CD14-positive monocyte (primary cell): Measurements from ENCODE around the gene ISCA2. TPM values are rescaled to one million over a fixed set of nuclear protein-coding genes. Genes with fewer than 3 reads are reported as not detected.

Experiments used
- DNase-seq, 3 donors: peaks; one replicate each; pipeline ENCODE4 v3.0.0-alpha.2; 2011 to 2022
- H2AFZ ChIP-seq: 2 replicates; pipeline ENCODE4 v1.6.0; 2012; ENCODE audit warnings: mild to moderate bottlenecking, low read depth, low read length, inconsistent platforms; ENCODE audit not compliant: insufficient read depth, poor library complexity, severe bottlenecking
- H3K27ac ChIP-seq, 2 donors: 1 replicate in 1 of 2; 2 replicates in 1 of 2; pipeline ENCODE4 v1.5.1; 2012 to 2013; ENCODE audit warnings: low read length in 2 of 2, control low read depth in 1 of 2, inconsistent platforms in 1 of 2, low read depth in 1 of 2, mild to moderate bottlenecking in 1 of 2
- H3K27me3 ChIP-seq, 2 donors: one replicate each; pipeline versions ENCODE4 v1.6.0 to v1.6.1; 2011 to 2013; ENCODE audit warnings: low read length in 2 of 2; ENCODE audit not compliant: control insufficient read depth in 2 of 2, insufficient read depth in 2 of 2
- H3K36me3 ChIP-seq, 2 donors: replicated peaks in 1 of 2; 1 replicate in 1 of 2; 2 replicates in 1 of 2; pipeline versions ENCODE4 v1.5.1 to v1.6.1; 2012 to 2013; ENCODE audit warnings: low read length in 2 of 2, control low read depth in 1 of 2, inconsistent platforms in 1 of 2, mild to moderate bottlenecking in 1 of 2; ENCODE audit not compliant: insufficient read depth in 2 of 2, control insufficient read depth in 1 of 2
- H3K4me1 ChIP-seq, 2 donors: 1 replicate in 1 of 2; 2 replicates in 1 of 2; pipeline versions ENCODE4 v1.5.1 to v1.6.1; 2012 to 2013; ENCODE audit warnings: low read length in 2 of 2, control low read depth in 1 of 2, inconsistent platforms in 1 of 2, mild to moderate bottlenecking in 1 of 2, moderate library complexity in 1 of 2; ENCODE audit not compliant: insufficient read depth in 2 of 2, control insufficient read depth in 1 of 2
- H3K4me2 ChIP-seq: replicated peaks from 2 replicates; pipeline ENCODE3; 2012; ENCODE audit warnings: low read length, moderate library complexity, mild to moderate bottlenecking; ENCODE audit not compliant: poor library complexity, severe bottlenecking; ENCODE audit errors: extremely low read depth
- H3K4me3 ChIP-seq, 3 experiments: fragments of 200-600 bp in 1 of 3; sonication (generic) in 1 of 3; replicated peaks in 1 of 3; 1 replicate in 2 of 3; 2 replicates in 1 of 3; pipeline ENCODE4 v1.5.1; 2011 to 2013; ENCODE audit warnings: low read length in 3 of 3, mild to moderate bottlenecking in 3 of 3, control low read depth in 2 of 3, low read depth in 2 of 3, inconsistent platforms in 1 of 3, moderate library complexity in 1 of 3
- H3K79me2 ChIP-seq: 2 replicates; pipeline ENCODE4 v1.6.0; 2012; ENCODE audit warnings: mild to moderate bottlenecking, control low read depth, inconsistent platforms, low read length, moderate library complexity; ENCODE audit not compliant: insufficient read depth
- H3K9ac ChIP-seq: 2 replicates; pipeline ENCODE4 v1.6.0; 2017; ENCODE audit warnings: low read length, mild to moderate bottlenecking; ENCODE audit not compliant: insufficient read depth, poor library complexity, severe bottlenecking
- H3K9me3 ChIP-seq, 2 donors: replicated peaks in 1 of 2; 1 replicate in 1 of 2; 2 replicates in 1 of 2; pipeline versions ENCODE4 v1.5.1 to v1.6.1; 2012 to 2013; ENCODE audit warnings: low read length in 2 of 2, control low read depth in 1 of 2; ENCODE audit not compliant: control insufficient read depth in 1 of 2, insufficient read depth in 1 of 2
- H4K20me1 ChIP-seq: 2 replicates; pipeline ENCODE4 v1.6.0; 2012; ENCODE audit warnings: mild to moderate bottlenecking, low read length, control low read depth, moderate library complexity; ENCODE audit not compliant: insufficient read depth
- H3K27ac Mint-ChIP-seq, 7 donors: one replicate each; pipeline ENCODE4 v1.8.0; 2020; ENCODE audit warnings: mild to moderate bottlenecking in 7 of 7, mixed read lengths in 7 of 7, moderate library complexity in 6 of 7, inconsistent platforms in 2 of 7
- H3K27me3 Mint-ChIP-seq, 3 donors: one replicate each; pipeline ENCODE4 v1.8.0; 2021 to 2022; ENCODE audit warnings: low read depth in 3 of 3, mild to moderate bottlenecking in 3 of 3, mixed read lengths in 3 of 3, moderate library complexity in 3 of 3, inconsistent platforms in 1 of 3
- H3K36me3 Mint-ChIP-seq, 2 donors: one replicate each; pipeline ENCODE4 v1.8.0; 2020; ENCODE audit warnings: mixed read lengths in 2 of 2, inconsistent platforms in 1 of 2, mild to moderate bottlenecking in 1 of 2
- H3K4me1 Mint-ChIP-seq: one replicate; pipeline ENCODE4 v1.8.0; 2020; ENCODE audit warnings: mild to moderate bottlenecking, mixed read lengths
- H3K4me3 Mint-ChIP-seq, 2 donors: one replicate each; pipeline ENCODE4 v1.8.0; 2020; ENCODE audit warnings: mild to moderate bottlenecking in 2 of 2, mixed read lengths in 2 of 2, moderate library complexity in 1 of 2
- H3K9me3 Mint-ChIP-seq, 7 donors: one replicate each; pipeline ENCODE4 v1.8.0; 2020 to 2022; ENCODE audit warnings: mixed read lengths in 7 of 7, mild to moderate bottlenecking in 6 of 7, moderate library complexity in 6 of 7, inconsistent platforms in 2 of 7
- WGBS: methylation state at CpG from one replicate; pipeline ENCODE4 v1.1.5; 2013; ENCODE audit warnings: missing lambda C conversion rate; ENCODE audit not compliant: insufficient coverage; 5-methylcytosine and 5-hydroxymethylcytosine counted together
- intact Hi-C, 2 donors: fragments of 100-400 bp; cut with micrococcal nuclease; formaldehyde crosslinking; loops; one replicate each; pipeline versions ENCODE4 v1.15.0 to v1.15.1; 2023
- polyA plus RNA-seq, 3 donors: library from polyadenylated mRNA; depleted of rRNA in 1 of 3; unstranded in 2 of 3; stranded (reverse) in 1 of 3; fragments of 300-500 nt in 2 of 3; fragments of >200 nt in 1 of 3; fragmentation: Illumina TruSeq in 2 of 3; gene quantifications; 1 replicate in 2 of 3; 2 replicates in 1 of 3; pipeline ENCODE4 v1.2.3, GENCODE V29; 2012 to 2021
- TF ChIP-seq, protein P1 (sequence below): fragments of 200-600 bp; IDR thresholded peaks from one replicate; pipeline ENCODE4 v1.8.0; 2022; ENCODE audit warnings: antibody characterized with exemption, mild to moderate bottlenecking

Gene ISCA2
- polyA plus RNA-seq, 3 donors: 6.1 to 61.7 (median 55.9) TPM

DNA sequence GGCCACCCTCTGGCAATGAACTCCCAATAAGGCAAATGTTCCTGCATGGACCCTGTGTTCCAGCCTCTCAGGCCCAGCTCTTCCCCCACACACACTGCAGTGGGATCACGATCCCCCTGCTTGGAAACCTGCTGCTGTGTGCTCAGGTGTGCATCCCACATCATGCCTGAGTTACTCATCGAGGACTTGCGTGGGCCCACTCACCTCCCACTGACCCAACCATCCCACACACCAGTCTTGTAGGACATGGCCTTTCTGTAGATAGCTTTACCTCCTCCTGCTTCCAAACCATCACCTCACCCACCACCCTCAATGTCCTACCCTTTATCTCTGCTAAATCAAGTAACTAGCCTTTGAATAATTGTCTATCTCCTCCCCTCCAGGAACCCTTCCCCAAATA lies 25.1 kb upstream of the ISCA2 start:
- peaks cover 17 to 43% of the 10 kb centered on the region in 2 donors for H3K36me3 Mint-ChIP-seq
- peak overlapping the region in 1 of 7 donors; percentile 60 for H3K27ac Mint-ChIP-seq
- no peaks in the 10 kb centered on the region for H3K9me3 ChIP-seq
- no peaks in the 10 kb centered on the region for H3K27me3 ChIP-seq
- peaks cover 8% of the 10 kb centered on the region for H3K4me1 Mint-ChIP-seq
- no peak for DNase-seq
- intact Hi-C loops: loop anchor here in 1 of 2 donors (5.0 kb wide), 1 partner anchor 114 kb away; no protein-coding TSS in a partner anchor
- TF ChIP-seq, protein P1, sequence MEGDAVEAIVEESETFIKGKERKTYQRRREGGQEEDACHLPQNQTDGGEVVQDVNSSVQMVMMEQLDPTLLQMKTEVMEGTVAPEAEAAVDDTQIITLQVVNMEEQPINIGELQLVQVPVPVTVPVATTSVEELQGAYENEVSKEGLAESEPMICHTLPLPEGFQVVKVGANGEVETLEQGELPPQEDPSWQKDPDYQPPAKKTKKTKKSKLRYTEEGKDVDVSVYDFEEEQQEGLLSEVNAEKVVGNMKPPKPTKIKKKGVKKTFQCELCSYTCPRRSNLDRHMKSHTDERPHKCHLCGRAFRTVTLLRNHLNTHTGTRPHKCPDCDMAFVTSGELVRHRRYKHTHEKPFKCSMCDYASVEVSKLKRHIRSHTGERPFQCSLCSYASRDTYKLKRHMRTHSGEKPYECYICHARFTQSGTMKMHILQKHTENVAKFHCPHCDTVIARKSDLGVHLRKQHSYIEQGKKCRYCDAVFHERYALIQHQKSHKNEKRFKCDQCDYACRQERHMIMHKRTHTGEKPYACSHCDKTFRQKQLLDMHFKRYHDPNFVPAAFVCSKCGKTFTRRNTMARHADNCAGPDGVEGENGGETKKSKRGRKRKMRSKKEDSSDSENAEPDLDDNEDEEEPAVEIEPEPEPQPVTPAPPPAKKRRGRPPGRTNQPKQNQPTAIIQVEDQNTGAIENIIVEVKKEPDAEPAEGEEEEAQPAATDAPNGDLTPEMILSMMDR: no peak
- no peak overlapping the region for H3K4me3 Mint-ChIP-seq
- H3K4me1 ChIP-seq: peaks cover 4 to 5% of the 10 kb centered on the region in 2 donors
- H3K79me2 ChIP-seq: no peaks in the 10 kb centered on the region
- H2AFZ ChIP-seq: no peak overlapping the region
- H3K36me3 ChIP-seq: peaks cover 2 to 39% of the 10 kb centered on the region in 2 donors
- WGBS: 94% methylated on average over 3 of the region's 3 CpGs
- H3K4me3 ChIP-seq: no peak overlapping the region
- H3K27ac ChIP-seq: no peak overlapping the region
- peaks cover 3 to 5% (median 4%) of the 10 kb centered on the region in 7 donors for H3K9me3 Mint-ChIP-seq
- peaks cover 0 to 2% (median 2%) of the 10 kb centered on the region in 3 donors for H3K27me3 Mint-ChIP-seq
- no peak overlapping the region for H3K9ac ChIP-seq
- H4K20me1 ChIP-seq: peaks cover 22% of the 10 kb centered on the region
- H3K4me2 ChIP-seq: no peak overlapping the region

DNA sequence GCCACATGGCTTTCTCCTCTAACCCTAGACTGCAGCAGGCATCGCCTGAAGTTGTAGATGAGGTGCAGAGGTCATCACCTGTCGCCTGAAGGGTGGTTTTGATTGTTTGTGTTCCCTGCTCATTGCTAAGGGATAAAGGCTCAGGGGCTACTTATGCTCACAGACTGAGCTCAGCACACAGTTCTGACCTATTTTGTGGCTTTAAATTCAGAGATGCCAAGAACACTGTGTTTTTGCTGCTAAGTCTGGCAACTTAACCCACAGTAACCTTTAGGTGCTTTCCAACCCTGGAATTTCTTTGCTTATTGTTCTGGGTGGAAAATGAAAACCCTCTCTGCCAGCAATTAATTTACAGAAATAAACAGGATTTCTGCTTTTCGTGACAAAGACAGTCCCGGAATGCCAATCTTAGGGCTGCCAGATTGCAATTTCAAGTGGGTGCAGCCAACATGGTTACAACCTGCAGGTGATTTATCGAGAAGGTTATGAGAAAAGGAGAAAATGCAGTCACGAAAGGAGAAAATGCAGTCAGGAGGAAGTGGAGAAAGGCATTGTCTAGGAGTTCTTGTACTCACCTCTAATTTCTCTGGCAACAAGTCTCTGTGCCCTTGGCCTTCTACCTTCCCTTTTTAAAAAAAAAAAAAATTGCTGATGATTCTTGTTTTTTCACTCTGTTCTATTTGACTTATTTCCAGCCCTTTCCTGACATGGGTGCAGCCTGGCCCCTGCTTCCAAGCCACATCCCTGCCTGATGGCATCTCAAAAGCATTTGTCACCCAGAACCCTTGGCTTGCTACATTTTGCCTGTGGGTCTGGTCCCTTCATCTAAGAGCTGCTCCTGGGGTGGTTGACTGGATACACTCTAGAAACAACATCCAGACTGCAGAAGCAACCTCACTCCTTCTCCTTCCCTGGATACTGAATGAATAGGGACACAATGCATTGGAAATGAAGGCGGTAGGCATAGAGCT lies 23.7 kb upstream of the ISCA2 start:
- H3K9ac ChIP-seq: no peak overlapping the region
- H3K79me2 ChIP-seq: no peaks in the 10 kb centered on the region
- no peaks in the 10 kb centered on the region for H3K9me3 ChIP-seq
- no peak overlapping the region for H3K27ac ChIP-seq
- Mint-ChIP-seq H3K4me1 (peaks cover 11% of the 10 kb centered on the region), H3K9me3 (peaks cover 3 to 7% (median 4%) of the 10 kb centered on the region in 7 donors), H3K27ac (no peak overlapping the region), H3K36me3 (peaks cover 28 to 56% of the 10 kb centered on the region in 2 donors), H3K27me3 (peaks cover 0 to 2% (median 2%) of the 10 kb centered on the region in 3 donors), H3K4me3 (no peak overlapping the region)
- H3K4me1 ChIP-seq: peaks cover 4 to 5% of the 10 kb centered on the region in 2 donors
- no peak for DNase-seq
- intact Hi-C loops: loop anchor here in 1 of 2 donors (5.0 kb wide), 1 partner anchor 112 kb away; no protein-coding TSS in a partner anchor
- H3K4me2 ChIP-seq: no peak overlapping the region
- no peak overlapping the region for H2AFZ ChIP-seq
- peaks cover 15 to 52% of the 10 kb centered on the region in 2 donors for H3K36me3 ChIP-seq
- TF ChIP-seq, protein P1: no peak
- WGBS: 100% methylated on average over 3 of the region's 7 CpGs
- H3K4me3 ChIP-seq: no peak overlapping the region
- H3K27me3 ChIP-seq: no peaks in the 10 kb centered on the region
- H4K20me1 ChIP-seq: peaks cover 31% of the 10 kb centered on the region
